WERI-Rb-1 (cell line): Measurements from ENCODE around the gene VMP1.

Experiments
- DNase-seq: peaks from one replicate; pipeline ENCODE4 v3.0.0-alpha.2; 2020
- H3K27ac ChIP-seq: fragments of 250-450 bp; sonication (Bioruptor Pico); 2 replicates; pipeline ENCODE4 v1.5.1; 2020; ENCODE audit warnings: mild to moderate bottlenecking, moderate library complexity
- H3K27me3 ChIP-seq: fragments of 250-450 bp; sonication (Bioruptor Pico); 2 replicates; pipeline ENCODE4 v1.5.1; 2021; ENCODE audit warnings: mild to moderate bottlenecking, low read depth, moderate library complexity; ENCODE audit not compliant: insufficient read depth, severe bottlenecking
- H3K36me3 ChIP-seq: fragments of 250-450 bp; sonication (Bioruptor Pico); 2 replicates; pipeline ENCODE4 v1.5.1; 2020; ENCODE audit warnings: mild to moderate bottlenecking, moderate library complexity
- H3K4me3 ChIP-seq: 2 replicates; pipeline ENCODE4 v1.5.1; 2011; ENCODE audit warnings: low read depth, mild to moderate bottlenecking, control low read depth, low read length
- H3K9me3 ChIP-seq: fragments of 250-450 bp; sonication (Bioruptor Pico); 2 replicates; pipeline ENCODE4 v1.5.1; 2021; ENCODE audit warnings: mild to moderate bottlenecking, moderate library complexity; ENCODE audit not compliant: severe bottlenecking
- TF ChIP-seq, protein P1 (sequence below): IDR thresholded peaks from 2 replicates; pipeline ENCODE4 v1.5.1; 2011; ENCODE audit warnings: low read depth, mild to moderate bottlenecking, control low read depth, inconsistent platforms, low read length

Gene VMP1

DNA sequence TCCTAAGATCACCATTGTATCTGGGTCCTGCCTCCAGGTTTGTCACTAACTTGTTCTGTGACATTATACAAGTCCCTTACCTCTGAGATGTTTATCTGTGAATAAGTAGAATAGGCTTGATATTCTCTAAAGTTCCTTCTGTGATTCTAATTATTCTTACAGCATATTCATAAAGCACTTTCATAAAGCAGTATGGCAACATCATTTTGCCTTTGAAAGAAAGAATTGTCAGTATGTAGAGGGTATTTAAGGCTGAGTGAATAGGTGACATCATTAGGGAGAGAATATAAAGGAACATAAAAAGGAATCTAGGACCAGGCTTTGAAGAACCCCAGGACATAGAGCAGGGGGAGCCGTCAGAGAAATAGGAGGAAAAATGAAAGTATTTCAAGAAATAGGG is 15.6 kb downstream of the VMP1 start:
- H3K27me3 ChIP-seq: no peaks in the 10 kb centered on the region
- no peaks in the 10 kb centered on the region for H3K36me3 ChIP-seq
- DNase-seq: no peak
- H3K4me3 ChIP-seq: no peak overlapping the region
- H3K27ac ChIP-seq: no peak overlapping the region
- H3K9me3 ChIP-seq: no peaks in the 10 kb centered on the region
- TF ChIP-seq, protein P1, sequence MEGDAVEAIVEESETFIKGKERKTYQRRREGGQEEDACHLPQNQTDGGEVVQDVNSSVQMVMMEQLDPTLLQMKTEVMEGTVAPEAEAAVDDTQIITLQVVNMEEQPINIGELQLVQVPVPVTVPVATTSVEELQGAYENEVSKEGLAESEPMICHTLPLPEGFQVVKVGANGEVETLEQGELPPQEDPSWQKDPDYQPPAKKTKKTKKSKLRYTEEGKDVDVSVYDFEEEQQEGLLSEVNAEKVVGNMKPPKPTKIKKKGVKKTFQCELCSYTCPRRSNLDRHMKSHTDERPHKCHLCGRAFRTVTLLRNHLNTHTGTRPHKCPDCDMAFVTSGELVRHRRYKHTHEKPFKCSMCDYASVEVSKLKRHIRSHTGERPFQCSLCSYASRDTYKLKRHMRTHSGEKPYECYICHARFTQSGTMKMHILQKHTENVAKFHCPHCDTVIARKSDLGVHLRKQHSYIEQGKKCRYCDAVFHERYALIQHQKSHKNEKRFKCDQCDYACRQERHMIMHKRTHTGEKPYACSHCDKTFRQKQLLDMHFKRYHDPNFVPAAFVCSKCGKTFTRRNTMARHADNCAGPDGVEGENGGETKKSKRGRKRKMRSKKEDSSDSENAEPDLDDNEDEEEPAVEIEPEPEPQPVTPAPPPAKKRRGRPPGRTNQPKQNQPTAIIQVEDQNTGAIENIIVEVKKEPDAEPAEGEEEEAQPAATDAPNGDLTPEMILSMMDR: no peak

- Histone ChIP-seq H3K27ac (no peak overlapping the region), H3K27me3 (no peaks in the 10 kb centered on the region), H3K9me3 (no peaks in the 10 kb centered on the region), H3K4me3 (no peak overlapping the region), H3K36me3 (peaks cover 3% of the 10 kb centered on the region; the same call in 1 of the 2 replicates)
- DNase-seq: no peak
- TF ChIP-seq, protein P1: no peak
These were observed 16.2 kb downstream of the VMP1 start for GRCh38 chr17:59723607-59724006.

DNA sequence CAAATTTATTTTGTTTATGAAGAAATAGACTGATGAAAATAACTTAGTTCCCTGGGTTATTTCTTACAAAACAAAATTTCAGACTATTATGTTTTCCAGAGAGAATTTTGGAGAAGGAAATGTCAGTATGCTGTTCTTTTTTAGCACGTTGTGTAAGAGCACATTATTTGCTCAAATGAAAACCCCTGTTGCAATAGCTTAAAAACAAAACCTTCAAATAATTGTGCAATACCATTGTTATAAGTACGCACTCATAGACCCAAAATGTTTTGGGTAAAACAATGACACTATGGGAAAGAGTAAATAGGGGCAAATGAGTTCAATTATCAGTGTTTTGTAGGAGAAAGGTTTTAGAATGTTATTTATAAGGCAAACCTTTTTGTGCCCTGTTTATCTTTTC is 18.2 kb downstream of the VMP1 start:
- DNase-seq: no peak
- TF ChIP-seq, protein P1: no peak
- no peak overlapping the region for H3K27ac ChIP-seq

GRCh38 chr17:59727817-59728533 is 20.5 kb downstream of the VMP1 start:
- H3K9me3 ChIP-seq: no peaks in the 10 kb centered on the region
- no peaks in the 10 kb centered on the region for H3K27me3 ChIP-seq
- H3K27ac ChIP-seq: no peak overlapping the region
- no peak overlapping the region for H3K4me3 ChIP-seq
- peaks cover 5% of the 10 kb centered on the region for H3K36me3 ChIP-seq
- no peak for DNase-seq
- TF ChIP-seq, protein P1: no peak

More for the DNA sequence above, 18.2 kb downstream of the VMP1 start:
- Histone ChIP-seq H3K36me3 (peaks cover 3% of the 10 kb centered on the region), H3K4me3 (no peak overlapping the region), H3K9me3 (no peaks in the 10 kb centered on the region), H3K27me3 (no peaks in the 10 kb centered on the region)

GRCh38 chr17:59730268-59730834 is 22.9 kb downstream of the VMP1 start:
- TF ChIP-seq, protein P1: no peak
- no peaks in the 10 kb centered on the region for H3K9me3 ChIP-seq
- H3K27ac ChIP-seq: no peak overlapping the region

More at GRCh38 chr17:59730268-59730834, 22.9 kb downstream of the VMP1 start:
- DNase-seq: no peak
- Histone ChIP-seq H3K27me3 (no peaks in the 10 kb centered on the region), H3K4me3 (no peak overlapping the region), H3K36me3 (peaks cover 10% of the 10 kb centered on the region)
